HG03097 (cell line): ENCODE data around the gene CABS1.

Experiments used
- ATAC-seq: cut with Tn5 transposase; IDR thresholded peaks from one replicate; pipeline ENCODE4 v1.9.1; 2021; ENCODE audit not compliant: unreplicated experiment, low FRiP score

Gene CABS1

GRCh38 chr4:70334681-70335080, at the start of gene CABS1:
TSS of gene CABS1 (plus strand) at chr4:70334981. CDS start at chr4:70335040, 59 bp downstream.
- ATAC-seq = no peak

GRCh38 chr4:70288651-70289050, 46.1 kb upstream of the CABS1 start:
- no peak for ATAC-seq

DNA sequence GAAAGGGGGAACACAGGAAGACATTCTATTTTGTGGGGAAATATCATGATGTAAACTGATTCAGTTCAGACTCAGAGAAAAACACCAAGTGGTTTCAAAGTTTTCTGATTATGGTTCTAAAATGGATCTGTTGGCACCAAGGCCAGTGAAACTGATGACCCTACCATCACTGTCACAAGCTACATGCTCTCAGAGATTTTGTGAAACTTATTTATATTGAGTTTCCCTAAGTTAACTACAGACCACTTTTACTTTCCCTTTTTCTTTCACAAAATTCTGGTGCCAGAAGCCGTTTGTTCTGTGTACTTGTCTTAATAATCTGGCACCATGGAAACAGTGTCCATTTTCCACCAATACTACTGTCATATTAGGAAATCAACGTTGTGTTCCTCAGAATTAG, 43.4 kb upstream of the CABS1 start:
- ATAC-seq = no peak

DNA sequence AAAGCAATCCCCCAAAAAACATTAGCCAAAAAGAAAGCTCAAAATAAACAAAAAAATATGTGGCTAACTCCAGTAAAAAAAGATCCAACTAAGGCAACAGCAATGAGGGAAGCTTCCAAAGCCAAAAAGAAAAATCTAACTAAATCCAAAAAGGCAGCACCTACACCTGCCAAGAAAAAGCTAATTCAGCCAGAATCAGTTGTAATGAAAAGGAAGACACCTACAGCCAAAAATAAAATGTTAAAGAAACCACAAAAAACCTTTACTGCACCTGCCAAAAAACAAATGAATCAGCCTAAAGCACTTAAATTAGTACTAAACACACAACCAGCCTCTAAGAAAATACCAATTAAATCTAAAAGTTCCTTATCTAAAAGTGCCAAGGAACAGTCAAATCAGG, 37.2 kb upstream of the CABS1 start:
- no peak for ATAC-seq

DNA sequence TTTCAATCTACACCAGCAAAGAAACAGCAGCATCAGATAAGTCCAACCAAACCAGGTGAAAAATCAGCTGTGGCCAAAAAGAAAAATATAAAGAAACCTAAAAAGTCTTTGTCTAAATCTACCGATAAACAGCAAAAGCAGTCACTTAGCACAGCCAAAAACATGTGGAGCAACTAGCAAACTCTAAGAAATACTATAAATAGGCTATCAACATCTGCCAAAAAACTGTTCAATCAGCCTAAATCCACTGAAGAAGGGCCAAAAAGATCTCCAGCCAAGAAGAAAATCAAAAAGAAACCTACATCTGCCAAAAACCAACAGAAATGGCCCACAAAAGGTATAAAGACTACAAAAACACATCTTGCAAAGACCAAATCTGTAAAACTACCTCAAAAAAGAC, 36.7 kb upstream of the CABS1 start:
- no peak for ATAC-seq

DNA sequence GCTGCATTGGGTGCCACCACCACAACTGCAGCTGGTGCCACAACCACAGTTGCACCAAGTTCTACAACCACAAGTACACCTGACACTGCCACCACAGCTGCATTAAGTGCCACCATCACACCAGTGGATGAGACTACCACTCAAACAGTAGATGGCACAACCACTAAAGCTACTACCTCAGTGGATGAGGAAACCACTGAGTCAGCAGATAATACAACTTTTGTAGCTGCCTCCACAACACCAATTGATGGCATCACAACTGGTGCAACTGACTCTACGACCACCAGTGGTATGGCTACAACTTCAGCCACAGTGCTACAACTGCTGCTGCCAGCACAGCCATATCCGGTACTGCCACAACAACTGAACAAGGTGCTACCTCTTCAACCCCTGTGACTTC, 35.1 kb upstream of the CABS1 start:
- ATAC-seq = no peak

DNA sequence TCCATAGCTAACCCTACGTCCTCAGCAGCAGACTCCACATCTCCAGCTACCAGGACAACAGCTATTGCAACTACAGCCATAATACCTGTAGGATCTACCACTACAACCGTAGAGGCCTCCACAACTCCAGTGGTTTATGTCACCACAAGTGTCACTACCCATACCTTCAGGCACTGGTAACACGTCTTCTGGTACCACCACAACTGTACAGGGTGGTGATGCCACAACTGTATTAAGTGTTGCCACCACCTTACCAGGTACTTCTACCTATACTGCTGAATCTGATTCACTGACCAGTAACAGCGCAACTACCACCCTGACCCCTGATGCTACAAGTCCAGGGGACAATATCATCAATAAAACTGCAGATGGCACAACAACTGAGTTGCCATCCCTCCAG, 34.6 kb upstream of the CABS1 start:
- ATAC-seq = no peak

DNA sequence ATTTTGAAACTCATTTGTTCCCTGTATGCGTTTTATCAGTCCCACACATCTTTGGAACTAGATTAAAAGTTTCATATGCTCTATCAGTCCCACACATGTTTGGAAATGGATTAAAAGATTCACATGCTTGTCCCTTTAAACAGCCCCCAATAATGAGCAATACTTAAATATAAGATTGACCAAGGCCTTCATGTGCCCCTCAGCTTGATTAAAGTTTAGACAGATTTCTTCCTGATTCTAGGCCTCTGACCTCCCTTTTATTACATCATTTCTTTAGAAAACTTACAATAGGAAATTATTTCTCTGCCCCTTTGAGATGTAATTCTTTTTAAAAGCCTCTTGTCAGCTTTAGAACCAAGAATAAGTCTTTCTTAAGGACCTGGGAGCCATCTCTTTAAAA, 31.7 kb upstream of the CABS1 start:
- ATAC-seq = no peak

DNA sequence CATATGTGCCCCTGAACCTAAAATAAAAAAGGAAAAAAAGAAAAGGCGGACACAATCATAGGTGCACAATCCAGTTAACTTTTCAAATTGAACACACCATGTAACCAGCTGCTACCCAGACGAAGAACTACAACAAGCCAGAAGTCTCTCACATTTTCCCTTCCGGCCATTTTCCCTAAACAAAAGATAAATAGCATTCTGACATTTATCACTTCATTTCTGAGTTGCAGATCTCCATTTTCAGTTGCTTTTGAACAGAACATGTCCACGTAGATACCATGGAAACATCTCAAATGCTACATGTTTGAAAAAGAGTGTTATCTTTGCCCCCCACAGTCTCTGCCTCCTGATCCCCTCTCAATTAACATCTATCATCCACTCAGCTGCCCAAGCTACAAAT, 29.2 kb upstream of the CABS1 start:
- ATAC-seq = no peak

DNA sequence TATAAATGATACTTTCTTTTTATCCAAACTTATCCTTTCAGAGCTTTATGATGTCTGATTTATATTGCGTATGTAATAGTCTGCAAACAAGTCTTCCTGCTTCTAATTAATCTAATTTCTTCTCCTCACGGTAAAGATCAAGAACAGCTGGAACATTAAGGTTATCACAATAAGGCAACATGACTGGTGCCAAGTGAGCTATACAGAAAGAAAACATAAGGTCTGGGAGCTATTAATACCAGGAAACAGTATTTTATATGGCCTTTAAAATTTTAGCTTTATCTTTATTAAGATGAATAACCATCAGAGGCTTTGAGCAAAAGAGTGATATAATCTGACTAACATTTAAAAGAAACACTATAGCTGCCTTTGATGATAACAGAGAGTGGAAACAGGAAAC, 28.7 kb upstream of the CABS1 start:
- ATAC-seq = no peak

DNA sequence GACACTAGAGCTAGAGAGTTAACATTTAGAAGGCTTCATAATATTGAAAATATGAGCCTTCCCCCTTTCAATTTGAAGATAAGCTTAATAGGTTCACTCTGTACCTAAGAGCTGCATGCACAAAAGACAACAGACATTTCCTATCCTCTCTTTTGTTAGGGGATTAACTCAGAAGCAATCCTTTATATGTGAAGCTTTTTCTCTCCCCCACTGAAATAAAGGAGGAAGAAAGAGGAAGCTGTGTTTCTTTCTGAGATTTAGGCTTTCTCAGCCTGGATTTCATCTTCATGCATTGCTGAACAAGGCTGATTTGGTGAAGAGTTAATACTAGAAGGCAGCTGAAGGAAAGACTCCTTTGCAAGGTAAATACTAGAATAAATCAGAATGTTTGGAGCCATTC, 21.0 kb upstream of the CABS1 start:
- ATAC-seq = no peak

- ATAC-seq = no peak
Observed at GRCh38 chr4:70315928-70316327, 18.9 kb upstream of the CABS1 start.

DNA sequence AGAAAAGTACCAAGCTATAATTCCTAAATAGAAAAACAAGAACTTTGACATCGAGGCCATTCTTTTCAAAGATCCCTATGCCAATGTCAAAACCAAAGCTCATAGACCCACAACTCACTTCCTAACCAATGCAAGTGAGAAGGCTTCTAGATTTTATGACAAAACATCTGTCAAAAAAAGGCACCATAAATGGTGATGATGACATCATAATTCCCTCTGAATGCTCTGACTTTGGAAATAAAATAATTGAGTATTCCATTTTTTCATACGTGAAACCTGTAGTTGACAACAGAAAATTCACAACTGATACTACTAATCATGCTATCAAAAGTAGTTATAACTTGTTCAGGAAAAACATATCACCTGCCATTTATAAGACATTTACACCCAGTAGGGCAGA, 8.7 kb upstream of the CABS1 start:
- no peak for ATAC-seq

DNA sequence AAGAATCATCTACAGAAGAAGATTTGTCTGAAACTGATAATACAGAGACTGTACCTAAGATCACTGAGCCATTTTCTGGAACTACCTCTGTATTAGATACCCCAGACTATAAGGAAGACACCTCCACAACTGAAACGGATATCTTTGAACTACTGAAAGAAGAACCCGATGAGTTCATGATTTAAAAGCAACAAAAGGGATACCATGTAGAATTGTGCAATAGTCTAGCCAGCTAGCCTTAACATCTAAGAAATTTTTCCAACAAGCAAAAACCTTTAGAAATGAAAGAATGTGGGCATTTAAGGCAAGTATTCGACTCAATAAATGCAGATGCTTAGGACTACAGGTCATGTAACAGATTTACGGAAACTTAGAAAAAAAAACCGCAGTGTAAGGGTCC, 1.3 kb downstream of the CABS1 start:
- no peak for ATAC-seq

DNA sequence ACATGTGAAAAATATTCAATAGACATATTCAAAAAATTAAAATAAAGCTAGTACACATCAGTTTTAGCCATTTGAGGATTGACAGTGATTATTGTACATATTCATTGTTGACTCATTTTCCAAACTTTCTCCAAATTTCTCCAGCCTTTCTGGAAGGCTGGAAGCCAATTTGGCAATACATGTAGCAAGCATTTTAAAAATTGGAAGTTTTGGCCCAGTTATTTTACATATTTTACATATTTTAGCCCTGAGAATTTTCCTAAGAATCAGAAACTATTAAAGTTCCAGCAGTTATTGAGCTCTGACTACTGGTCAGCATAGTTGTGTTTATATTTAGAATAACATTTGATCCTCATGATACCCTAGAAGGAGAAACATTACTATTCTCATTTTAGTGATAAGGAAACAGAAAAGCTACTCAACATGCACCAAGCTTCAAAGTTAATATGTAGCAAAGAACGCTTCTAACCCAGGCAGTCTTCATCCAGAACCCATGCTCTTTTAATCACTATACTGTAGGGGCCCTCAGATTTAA, 3.2 kb downstream of the CABS1 start:
- no peak for ATAC-seq

DNA sequence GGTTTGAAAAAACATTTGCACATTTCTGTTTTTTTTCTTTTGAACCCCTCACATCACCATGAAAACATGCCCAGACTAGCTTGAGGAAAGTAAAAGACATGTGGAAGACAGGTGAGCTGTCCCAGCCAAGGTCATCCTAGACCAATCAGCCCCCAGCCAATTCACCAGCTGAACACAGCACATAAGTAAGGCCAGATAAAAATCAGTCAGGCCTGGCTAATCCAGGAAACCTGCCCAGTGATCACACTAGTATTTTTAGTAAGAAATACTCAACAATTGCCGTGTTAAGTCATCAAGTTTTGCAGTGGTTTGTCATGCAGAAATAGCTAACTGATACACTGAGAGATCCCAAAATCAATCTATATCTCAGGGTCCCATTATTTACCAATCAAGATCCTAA, 21.4 kb downstream of the CABS1 start:
- ATAC-seq = no peak

DNA sequence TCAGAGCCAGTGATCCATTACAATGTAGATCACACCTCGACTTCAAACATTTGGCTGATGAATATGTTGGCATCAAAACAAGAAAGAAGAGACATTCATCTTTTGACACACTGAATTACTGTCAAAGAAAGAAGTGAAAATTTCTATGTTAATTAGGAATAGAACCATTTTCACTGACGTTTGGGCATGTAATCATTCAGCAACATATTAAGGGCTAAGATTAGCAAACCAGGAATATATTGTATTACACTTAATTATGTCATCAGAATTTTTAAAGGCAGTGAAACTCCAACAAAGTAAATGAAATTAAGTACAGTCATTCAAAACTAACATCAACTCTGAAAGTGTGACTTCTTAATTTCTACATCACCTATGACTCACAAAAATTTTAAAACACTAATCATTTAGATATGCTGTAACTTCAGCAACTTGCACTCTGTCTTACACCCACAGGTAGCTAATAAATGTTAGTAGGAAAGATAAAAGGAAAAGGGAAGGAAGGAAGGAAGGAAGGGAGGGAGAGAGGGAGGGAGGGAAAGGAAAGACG, 24.4 kb downstream of the CABS1 start:
- no peak for ATAC-seq

DNA sequence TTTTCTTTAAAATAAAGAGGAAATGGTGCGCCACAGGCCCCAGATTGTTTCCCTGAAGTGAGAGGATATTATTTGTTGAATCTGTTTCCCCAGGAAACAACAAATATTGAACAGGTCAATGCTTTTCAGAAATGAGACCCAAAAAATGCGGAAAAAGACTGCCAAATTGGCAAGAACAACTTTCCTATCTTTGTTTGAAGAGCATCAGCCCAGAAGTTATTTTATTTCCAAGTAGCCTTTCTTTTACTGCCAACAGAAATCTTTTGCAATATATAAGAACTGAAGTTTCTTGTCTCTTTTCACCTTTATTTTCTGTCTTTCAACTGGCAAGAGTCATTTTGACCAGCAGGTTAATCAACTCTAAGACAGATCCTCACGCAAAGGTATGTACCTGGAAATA, 25.7 kb downstream of the CABS1 start, which contains the start of gene SMR3A:
Gene SMR3A, plus strand, starts transcription at position 301 of the 400 bp plus-strand sequence. CDS start 1,356 bp downstream, outside the sequence.
- no peak for ATAC-seq

DNA sequence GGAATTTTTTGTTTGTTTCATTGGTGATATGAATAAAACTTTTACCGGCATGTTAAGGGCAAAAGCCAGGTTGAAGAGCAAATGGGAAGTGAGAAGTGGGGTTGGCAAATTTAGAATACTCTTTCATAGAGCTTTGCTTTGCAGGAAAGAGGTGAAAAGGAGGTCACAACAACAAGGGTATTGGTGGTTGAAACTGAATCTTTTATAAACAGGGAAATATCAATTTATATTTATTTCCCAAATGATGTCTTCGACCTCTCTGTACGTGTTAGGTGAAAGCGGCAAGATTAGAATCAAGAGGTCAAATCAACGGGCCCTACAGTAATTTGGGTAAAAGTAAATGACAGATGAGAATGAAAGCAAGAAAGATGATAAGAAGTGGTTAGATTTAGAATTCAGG, 29.2 kb downstream of the CABS1 start:
- ATAC-seq = no peak

DNA sequence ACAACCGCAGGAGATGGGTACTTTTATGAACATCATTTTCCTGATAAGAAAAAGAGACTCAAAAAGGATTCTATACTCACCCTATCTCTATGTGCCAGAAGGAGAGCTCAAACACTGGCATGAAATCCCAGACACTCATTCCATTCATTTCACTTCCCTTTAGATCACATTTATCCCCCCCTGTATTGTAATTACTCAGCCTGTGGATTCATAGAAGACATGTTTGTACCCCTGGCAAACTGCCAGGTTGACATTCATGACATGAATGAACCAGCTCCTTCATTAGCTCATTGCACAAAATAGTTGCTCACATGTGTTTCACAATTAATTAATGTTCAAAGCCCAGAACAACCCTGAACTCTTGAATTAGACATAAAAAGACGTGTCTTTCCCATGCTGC, 30.7 kb downstream of the CABS1 start:
- ATAC-seq = no peak

- ATAC-seq = no peak
Observed at GRCh38 chr4:70367813-70368212, 33.0 kb downstream of the CABS1 start.

DNA sequence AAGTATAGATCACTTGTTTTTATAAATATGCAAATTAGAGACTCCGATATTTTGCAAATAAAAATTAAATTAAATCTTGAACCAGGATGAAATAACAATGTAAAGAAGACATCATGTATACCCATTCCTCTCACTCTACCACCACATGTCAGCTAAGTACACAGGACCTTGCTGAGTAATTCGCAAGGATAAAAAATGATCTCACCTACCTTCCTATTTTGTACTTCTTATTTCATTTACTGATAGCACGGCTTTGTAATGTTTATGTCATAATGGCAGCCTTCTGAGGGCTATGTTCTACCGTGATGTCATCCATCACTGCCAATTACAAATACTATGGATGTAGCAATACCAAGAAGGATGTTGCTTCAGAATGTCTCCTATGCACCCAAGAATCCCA, 37.2 kb downstream of the CABS1 start:
- no peak for ATAC-seq

DNA sequence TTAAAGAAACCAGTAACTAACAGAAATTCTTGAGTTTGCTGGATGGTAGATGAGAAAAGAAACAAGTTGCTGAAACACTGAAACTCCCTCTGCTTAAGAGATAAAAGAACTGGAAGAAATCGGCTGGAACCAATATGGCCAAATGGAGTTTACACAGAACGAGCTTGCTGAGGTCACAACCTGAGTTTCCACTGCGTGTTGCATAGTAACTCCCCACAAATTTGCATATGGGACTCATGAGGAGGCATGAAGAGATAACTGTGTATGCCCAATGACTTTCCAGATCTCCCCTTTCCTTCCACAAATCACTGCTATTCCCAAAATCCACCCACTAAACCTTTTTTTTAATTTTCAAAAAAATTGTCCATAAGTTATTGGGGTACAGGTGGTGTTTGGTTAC, 38.0 kb downstream of the CABS1 start:
- no peak for ATAC-seq
